GM18951 (cell line): ENCODE results near the gene NSUN2.

Experiments
- POLR2A ChIP-seq: IDR thresholded peaks from 4 replicates; pipeline ENCODE4 v1.6.1; 2011; ENCODE audit warnings: mild to moderate bottlenecking; ENCODE audit not compliant: insufficient read length, insufficient read depth; ENCODE audit errors: extremely low read depth
- in situ Hi-C: fragments of 300-500 bp; cut with MboI; formaldehyde crosslinking; loops from one replicate; pipeline ENCODE4 v1.12.0; 2022; ENCODE audit warnings: low sequenced_read_pairs, mixed read lengths, inconsistent platforms; ENCODE audit not compliant: unreplicated experiment

The NSUN2 gene

DNA sequence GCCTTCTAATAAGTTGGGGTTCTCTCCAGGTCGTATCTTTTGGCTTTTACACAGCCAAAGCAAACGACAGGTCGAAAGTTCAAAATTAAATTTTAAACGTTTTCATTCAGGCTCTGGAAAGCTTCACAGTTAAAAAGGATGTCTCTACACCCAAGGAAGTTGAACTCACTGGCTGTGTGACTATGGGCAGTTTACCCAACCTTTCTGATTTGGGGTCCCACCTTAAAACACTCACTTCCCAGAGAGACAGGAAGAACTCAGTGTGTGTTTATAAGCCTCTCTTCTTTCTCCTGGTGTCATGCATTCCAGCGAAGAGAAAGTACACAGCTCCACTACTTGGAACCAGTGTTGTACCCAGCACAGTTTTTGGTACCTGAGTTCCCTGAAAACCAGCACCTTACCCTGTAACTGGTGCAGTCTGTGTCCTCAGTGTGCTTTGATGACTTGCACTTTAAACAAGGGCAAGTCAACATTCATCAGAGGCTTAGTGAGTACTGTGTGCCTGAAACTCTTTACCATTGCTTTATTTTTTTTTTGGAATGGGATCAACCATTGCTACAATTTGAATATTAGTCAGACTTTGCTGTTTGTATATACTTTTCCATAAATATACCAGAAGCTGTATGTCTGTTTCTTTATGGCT is 2.1 kb upstream of the NSUN2 start:
- TF ChIP-seq POLR2A: no peak
- in situ Hi-C loops: no loop called here

DNA sequence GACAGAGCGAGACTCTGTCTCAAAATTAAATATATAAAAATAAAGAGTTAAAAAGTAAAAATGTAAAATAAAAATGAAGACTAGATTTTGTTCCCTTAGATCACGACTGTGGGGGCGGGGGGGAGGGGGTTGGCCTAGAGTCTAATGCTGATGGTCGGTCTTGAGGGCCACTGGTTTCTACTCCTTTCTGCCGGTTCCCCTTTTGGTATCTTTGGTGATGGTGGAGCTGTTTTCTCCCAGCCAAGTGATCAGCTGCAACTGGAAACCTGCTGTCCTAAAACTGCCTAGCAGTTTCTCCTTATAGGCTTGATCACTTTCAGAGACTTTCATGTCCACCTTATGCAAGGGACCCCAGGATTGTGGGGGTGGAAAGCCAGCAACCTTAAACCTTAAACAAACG is 1.5 kb upstream of the NSUN2 start:
- no peak for TF ChIP-seq POLR2A
- in situ Hi-C loops: no loop called here

DNA sequence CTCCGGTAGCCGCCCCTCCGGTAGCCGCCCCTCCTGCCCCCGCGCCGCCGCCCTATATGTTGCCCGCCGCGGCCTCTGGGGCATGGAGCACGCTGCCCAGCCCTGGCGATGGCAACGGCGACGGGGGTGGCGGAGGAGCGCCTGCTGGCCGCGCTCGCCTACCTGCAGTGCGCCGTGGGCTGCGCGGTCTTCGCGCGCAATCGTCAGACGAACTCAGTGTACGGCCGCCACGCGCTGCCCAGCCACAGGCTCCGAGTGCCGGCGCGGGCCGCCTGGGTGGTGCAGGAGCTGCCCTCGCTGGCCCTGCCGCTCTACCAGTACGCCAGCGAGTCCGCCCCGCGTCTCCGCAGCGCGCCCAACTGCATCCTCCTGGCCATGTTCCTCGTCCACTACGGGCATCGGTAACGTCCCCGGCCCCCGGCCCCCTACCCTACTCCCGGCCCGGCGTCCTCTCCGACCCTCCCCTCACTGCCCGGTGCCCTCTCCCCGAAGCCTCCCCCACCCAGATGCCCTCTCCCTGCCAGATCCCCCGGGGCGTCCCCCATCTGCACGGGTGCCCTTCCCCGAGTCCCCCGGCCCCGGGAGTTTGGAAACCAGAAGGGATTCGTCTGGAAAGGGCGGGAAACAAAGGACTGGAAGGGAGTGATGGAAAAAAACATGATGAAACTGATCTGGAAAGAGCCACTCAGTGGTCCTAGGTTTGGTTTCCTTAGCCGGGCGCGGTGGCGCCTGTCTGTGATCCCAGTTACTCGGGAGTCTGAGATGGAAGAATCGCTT is 813 bp upstream of the NSUN2 start:
- in situ Hi-C loops: no loop called here
- TF ChIP-seq POLR2A: peak; percentile 33

DNA sequence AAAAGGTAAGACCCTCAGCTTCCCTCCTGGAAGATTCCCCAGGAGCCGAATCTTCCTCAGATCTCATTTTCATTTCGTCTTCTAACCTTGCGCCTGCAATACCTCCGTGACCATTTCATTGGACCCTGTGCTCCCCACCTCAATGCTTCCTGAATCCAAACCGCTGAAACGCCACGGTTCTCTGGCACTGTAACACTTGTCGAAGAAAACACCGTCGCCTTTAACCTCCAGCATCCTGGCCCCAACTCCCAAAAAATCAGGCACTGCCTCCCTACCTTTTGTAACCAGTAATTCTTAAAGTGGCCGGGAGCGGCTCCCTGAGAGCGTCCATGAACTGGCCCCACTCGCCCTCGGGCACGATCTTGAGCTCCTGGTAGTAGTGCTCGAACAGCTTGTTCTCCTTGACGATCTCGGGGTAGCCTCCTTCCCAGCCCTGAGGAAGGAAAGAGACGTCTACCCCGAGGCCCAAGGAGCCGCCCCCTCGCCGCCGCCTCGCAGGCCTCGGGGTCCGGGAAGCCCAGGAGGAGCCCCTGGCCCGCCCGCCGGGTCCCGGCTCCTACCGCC is 438 bp downstream of the NSUN2 start:
- TF ChIP-seq POLR2A: no peak
- in situ Hi-C loops: no loop called here

DNA sequence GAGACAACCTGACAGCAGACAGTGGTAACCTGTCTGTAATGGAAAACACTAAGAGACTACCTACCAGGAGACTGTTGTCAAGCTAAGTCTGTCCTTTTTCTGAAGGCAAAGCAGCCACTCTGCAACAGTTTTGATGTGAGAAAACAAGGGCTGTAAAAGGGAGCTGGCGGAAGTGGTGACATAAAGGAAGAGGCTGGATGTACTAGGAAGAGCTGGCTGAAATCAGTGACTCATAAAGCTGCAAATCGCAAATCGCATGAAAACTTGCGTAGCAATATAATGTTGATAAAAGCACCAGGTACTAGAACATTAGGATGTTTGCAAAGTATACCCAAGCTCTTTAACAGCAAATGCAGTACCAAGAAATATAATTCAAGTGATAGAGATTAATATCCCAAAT is 1.4 kb downstream of the NSUN2 start:
- in situ Hi-C loops: no loop called here

DNA sequence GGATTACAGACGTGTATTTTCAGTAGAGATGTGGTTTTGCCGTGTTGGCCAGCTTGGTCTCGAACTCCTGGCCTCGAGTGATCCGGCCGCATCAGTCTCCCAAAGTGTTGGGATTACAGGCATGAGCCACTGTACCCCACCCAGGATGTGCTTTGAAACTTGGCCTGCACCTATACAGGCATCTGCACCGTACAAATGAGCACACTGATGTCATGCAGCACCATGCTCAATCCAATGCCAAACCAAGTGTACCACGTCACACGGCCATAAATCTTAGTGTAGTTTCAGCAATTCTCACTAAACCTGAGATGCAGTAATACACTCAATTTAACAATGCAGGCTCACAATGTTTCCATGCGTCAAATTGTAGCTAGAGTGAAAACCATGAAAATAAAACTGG is 6.3 kb downstream of the NSUN2 start:
- in situ Hi-C loops: loop anchor here (10.0 kb wide), 1 partner anchor 88 kb away; the partner anchor contains the start of gene TENT4A

More for the DNA sequence above, 1.4 kb downstream of the NSUN2 start:
- no peak for TF ChIP-seq POLR2A

DNA sequence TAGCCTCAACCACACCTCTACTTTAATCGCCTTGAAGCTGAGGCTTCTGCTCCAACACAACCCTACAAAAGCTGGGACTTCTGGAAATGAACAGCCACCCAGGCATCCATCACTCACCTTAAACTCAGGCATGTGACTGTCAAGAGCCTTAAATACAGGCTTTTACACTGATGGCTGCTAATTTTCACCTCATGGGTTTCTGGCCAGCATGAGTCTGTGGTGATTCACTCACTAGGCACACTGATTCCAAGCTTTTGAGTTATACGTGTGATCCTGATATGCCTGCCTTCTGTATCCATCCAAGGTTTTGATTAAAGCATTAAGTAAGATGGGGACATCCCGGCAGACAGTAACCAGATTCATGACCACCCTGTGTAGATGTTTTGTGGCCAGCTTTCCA is 8.9 kb downstream of the NSUN2 start:
- TF ChIP-seq POLR2A: no peak
- in situ Hi-C loops: loop anchor here (10.0 kb wide), 1 partner anchor 91 kb away; the partner anchor contains the start of gene TENT4A

More for the DNA sequence above, 6.3 kb downstream of the NSUN2 start:
- TF ChIP-seq POLR2A: no peak

DNA sequence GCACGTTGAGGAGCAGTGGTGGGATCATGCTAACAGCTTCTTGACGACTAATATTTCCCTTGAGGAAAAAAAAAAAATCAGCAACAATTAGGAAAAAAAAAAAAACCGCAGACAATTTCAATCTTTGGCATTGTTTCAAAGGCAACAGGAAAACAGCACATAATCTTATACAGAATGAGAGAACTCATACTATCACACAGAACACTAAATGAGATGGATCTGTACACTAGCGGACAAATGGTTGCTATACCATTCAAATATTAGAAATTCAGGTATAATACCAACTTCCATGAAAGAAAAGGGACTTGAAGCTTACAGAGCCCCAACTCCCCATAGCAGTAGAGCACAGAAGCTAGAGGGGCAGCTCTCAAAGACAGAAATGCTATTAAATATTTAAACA is 9.6 kb downstream of the NSUN2 start:
- no peak for TF ChIP-seq POLR2A
- in situ Hi-C loops: loop anchor here (10.0 kb wide), 1 partner anchor 92 kb away; the partner anchor contains the start of gene TENT4A

DNA sequence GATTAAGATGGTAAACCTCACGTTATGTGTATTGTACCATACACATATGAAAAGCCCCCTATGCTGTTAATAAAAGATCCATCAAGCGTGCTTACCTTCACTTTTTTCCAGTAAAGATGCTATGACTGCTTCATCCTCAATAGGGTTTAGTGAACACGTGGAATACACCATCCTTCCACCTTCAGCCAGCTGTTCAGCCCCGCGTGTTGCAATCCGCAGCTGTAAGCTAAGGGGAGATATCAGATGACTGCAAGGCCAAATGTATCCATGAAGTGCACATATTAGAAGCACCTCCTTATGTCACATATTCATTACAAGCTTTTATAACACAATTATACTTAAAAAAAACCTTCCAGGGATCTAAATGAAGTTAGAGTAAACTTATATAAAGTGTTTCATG is 16.2 kb downstream of the NSUN2 start:
- in situ Hi-C loops: no loop called here
- no peak for TF ChIP-seq POLR2A

DNA sequence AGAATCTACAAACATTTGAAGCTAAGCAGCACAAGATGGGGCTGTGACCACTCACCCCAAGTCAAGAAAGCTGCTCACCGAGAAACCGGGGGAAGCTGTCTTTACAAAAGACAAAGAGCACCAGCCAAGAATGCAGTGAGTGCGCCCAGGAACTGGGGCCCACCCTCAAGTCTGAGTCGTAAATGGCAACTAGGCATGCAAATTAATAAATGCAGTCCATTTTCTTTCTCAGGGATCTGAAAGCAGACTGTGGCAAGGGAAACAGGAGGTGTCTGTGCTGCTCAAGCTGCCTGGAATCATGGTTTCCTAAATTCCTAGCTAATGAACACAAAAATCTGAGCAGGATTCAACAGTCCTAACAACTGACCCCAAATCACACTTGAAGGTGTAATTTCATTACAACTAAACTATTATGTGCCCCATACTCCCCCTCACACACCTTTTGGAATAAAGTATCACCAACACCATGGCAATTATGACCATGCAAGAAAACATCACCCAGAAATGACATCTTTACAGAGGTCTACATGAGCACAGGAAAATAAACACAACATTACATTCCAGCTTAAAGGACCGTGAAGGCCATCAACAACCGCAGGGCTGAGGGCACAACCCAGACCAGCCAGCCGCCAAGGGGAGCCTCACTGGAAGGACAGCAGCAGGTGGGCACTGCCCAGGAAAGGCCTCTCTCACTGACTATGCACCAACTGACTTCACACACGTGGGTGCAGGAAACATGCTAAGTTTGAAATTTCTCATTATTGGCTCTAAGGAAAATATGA is 17.6 kb downstream of the NSUN2 start:
- in situ Hi-C loops: no loop called here

DNA sequence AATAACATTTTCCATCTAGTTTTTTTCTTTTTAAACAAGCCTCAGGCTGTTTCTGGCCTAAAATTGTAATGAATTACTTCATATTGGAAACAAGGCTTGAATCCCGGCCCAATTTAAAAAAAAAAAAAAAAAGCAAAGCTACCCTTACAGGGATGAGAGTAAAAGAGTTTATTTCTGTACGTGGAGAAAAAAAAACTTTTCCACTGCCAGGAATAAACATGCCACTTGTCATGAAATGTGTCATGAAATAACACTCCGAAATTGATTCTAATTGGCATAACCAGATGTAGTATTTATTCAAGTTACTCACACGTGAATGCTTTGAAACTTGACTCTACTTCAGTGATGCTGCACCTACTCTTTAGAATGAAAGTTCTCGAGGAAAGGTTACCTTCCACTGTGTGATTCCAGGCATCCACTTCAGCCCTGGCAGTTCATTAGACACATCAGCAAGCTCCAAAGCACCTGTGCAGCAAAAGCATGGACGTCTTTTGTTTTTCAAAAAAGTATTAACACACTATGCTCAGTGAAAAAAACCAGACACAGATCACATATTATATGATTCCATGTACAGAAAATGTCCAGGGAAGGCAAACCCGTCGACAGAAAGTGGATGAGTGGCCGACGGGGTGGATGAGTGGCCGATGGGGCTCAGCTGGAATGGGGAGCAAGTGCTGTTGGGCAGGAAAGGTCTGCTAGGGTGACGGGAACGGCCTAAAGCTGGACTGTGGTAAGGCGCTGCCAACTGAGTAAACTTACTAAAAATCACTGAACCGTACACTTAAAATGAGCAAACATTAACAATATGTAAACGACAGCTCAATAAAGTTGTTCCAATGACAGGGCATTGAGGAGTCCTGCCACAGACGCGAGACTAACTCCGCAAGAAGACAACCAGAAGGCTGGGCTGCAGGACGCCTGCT is 21.2 kb downstream of the NSUN2 start:
- in situ Hi-C loops: no loop called here
- TF ChIP-seq POLR2A: no peak

More for the DNA sequence above, 17.6 kb downstream of the NSUN2 start:
- no peak for TF ChIP-seq POLR2A

DNA sequence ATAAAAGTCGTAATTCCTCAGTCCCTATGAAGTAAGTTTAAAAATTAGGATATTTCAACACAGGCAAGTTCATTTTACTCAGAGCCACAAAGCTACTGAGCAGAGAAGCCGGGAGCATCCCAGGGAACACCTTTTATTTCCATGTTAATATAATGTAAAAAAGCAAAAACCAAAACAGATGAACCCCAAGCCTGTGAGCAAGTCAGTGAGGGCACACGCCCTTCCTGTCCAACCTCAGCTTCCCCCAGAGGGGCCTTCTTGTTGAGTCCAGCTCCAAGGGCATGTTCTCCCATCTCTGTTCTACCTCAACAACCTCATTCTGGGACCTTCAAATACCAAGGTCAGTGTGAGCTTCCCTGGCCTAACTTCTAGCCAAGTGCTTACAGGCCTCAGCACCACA is 24.8 kb downstream of the NSUN2 start:
- no peak for TF ChIP-seq POLR2A
- in situ Hi-C loops: no loop called here
